Measurements from ENCODE around the gene CDH4. TPM values are rescaled to one million over a fixed set of nuclear protein-coding genes. Genes with fewer than 3 reads are reported as not detected.

CDH4 gene
- total and polyA plus RNA-seq, 2 of the 8 experiments (the other 6 are each of a cell fraction or from before 2014, with no cell fraction given) = 4.3 to 7.9 TPM

- H4K8ac ChIP-seq (ENCODE audit: extremely low read depth, insufficient read depth, low read length) = no peak overlapping the region
- H3K56ac ChIP-seq (replicated peaks; ENCODE audit: insufficient read length, low read depth, low read length) = no peak overlapping the region
- 91% methylated on average over 26 of the region's 30 CpGs; no CpG with 5 or more reads in 1 of the 2 experiments for WGBS, 2 experiments (ENCODE audit: extremely low coverage in 1 of 2, insufficient coverage in 1 of 2, insufficient read length in 1 of 2, insufficient replicate concordance in 2 of 2, low coverage in 1 of 2, low lambda C conversion rate in 2 of 2, missing lambda C conversion rate in 1 of 2)
- no peaks in the 10 kb centered on the region for H3K23me2 ChIP-seq (ENCODE audit: low read depth, low read length)
- no peak overlapping the region for H3K4ac ChIP-seq (replicated peaks; ENCODE audit: insufficient read length, low read depth, low read length)
- no peaks in the 10 kb centered on the region for H3K36me3 ChIP-seq (ENCODE audit: control insufficient read depth in 2 of 4, insufficient read depth in 4 of 4, low read length in 3 of 4)
- H2BK120ac ChIP-seq (replicated peaks; ENCODE audit: low read depth, low read length) = no peak overlapping the region
- no peak overlapping the region for H3K4me2 ChIP-seq (ENCODE audit: insufficient read depth in 1 of 2, low read depth in 2 of 2, low read length in 2 of 2)
- H3K18ac ChIP-seq (ENCODE audit: extremely low read depth, low read length) = no peak overlapping the region
- POLR2A ChIA-PET (ENCODE audit: partially characterized antibody) = no interaction called here
- 0 out of 2 replicates have a peak overlapping the region, but pooled peaks have one; percentile 8 for H2BK15ac ChIP-seq (ENCODE audit: low read length)
- no peak overlapping the region for H2BK5ac ChIP-seq (ENCODE audit: low read depth, low read length)
- H2BK12ac ChIP-seq (ENCODE audit: low read depth, low read length) = no peak overlapping the region
- no peaks in the 10 kb centered on the region for H3K79me2 ChIP-seq (ENCODE audit: control insufficient read depth in 1 of 2, insufficient read depth in 2 of 2, low read length in 2 of 2)
- no peak overlapping the region for H3K9ac ChIP-seq (replicated peaks in 1 of 4; ENCODE audit: extremely low read depth in 1 of 4, low read depth in 3 of 4, low read length in 3 of 4)
- no peak overlapping the region for H4K5ac ChIP-seq (ENCODE audit: insufficient read length, low read depth, low read length)
- H3K27me3 ChIP-seq (replicated peaks in 1 of 4; ENCODE audit: control insufficient read depth in 3 of 4, extremely low read depth in 1 of 4, insufficient read depth in 3 of 4, low read length in 3 of 4) = peaks cover 0 to 2% (median 0%) of the 10 kb centered on the region in 4 experiments; a peak in 3 of 7 replicates
- no peak for DNase-seq (ENCODE audit: low read depth in 1 of 2, low spot score in 2 of 2)
- no peak overlapping the region for H4K91ac ChIP-seq (replicated peaks; ENCODE audit: insufficient read length, low read length)
- H3K79me1 ChIP-seq (ENCODE audit: low read depth, low read length) = no peaks in the 10 kb centered on the region
- H2AFZ ChIP-seq (ENCODE audit: low read length) = no peak overlapping the region
- no peak overlapping the region for H3K4me3 ChIP-seq (ENCODE audit: extremely low read depth in 1 of 4, insufficient read depth in 2 of 4, low read depth in 3 of 4, low read length in 4 of 4)
- no peaks in the 10 kb centered on the region for H4K20me1 ChIP-seq (replicated peaks in 1 of 2; ENCODE audit: control insufficient read depth in 1 of 2, insufficient read depth in 2 of 2, low read length in 2 of 2)
- H3K27ac ChIP-seq (ENCODE audit: low read depth, low read length) = no peak overlapping the region
- H3K14ac ChIP-seq (ENCODE audit: insufficient read length) = no peak overlapping the region
- no peak overlapping the region for H2AK5ac ChIP-seq (ENCODE audit: low read depth, low read length)
- no peaks in the 10 kb centered on the region for H3K4me1 ChIP-seq (replicated peaks in 1 of 4; ENCODE audit: control insufficient read depth in 3 of 4, insufficient read depth in 4 of 4, low read length in 3 of 4)
- H3K23ac ChIP-seq (ENCODE audit: insufficient read length) = no peak overlapping the region
- CTCF ChIA-PET (ENCODE audit: partially characterized antibody) = interaction anchor here (1.1 kb wide), 1 partner anchor 14 kb away, joined by 3 read pairs; no protein-coding TSS in a partner anchor
- FAIRE-seq = no peak
- H3K9me3 ChIP-seq (ENCODE audit: insufficient read depth in 2 of 2, low read depth in 1 of 2, low read length in 1 of 2) = peaks cover 11 to 12% of the 10 kb centered on the region in 2 experiments; a peak in 3 of 4 replicates
- H2BK20ac ChIP-seq (ENCODE audit: low read length) = no peak overlapping the region
- no peak for TF ChIP-seq ASH2L (IDR thresholded peaks at IDR 0.05; ENCODE audit: low read length)
- TF ChIP-seq SP1 (IDR thresholded peaks at IDR 0.05; ENCODE audit: low read depth, low read length) = no peak
- TF ChIP-seq TCF12 (IDR thresholded peaks at IDR 0.05; ENCODE audit: low read depth, low read length) = no peak
- TF ChIP-seq CTBP2 (IDR thresholded peaks at IDR 0.05; ENCODE audit: borderline replicate concordance, insufficient read depth, insufficient read length, low read length) = no peak
- TF ChIP-seq HDAC2 (IDR thresholded peaks at IDR 0.05; ENCODE audit: borderline replicate concordance in 1 of 2, low read depth in 2 of 2, low read length in 2 of 2) = no peak
- TF ChIP-seq KDM5A (IDR thresholded peaks at IDR 0.05; ENCODE audit: low read length) = no peak
- TF ChIP-seq TAF7 (optimal IDR thresholded peaks at IDR 0.05; ENCODE audit: borderline replicate concordance, low read depth, low read length) = no peak
- no peak for TF ChIP-seq ATF3 (IDR thresholded peaks at IDR 0.05; ENCODE audit: insufficient read depth, low read depth, low read length)
- no peak for TF ChIP-seq KDM4A (IDR thresholded peaks at IDR 0.05; ENCODE audit: low read depth, low read length, severe bottlenecking)
- no peak for TF ChIP-seq SIX5 (IDR thresholded peaks at IDR 0.05; ENCODE audit: low read depth, low read length)
- no peak for TF ChIP-seq E2F6 (IDR thresholded peaks at IDR 0.05)
Measured at GRCh38 chr20:61830241-61830930, 578.3 kb downstream of the CDH4 start.

All from H1 (cell line).